ENCODE measurements around the gene CADPS2. TPM values are rescaled to one million over a fixed set of nuclear protein-coding genes. Genes with fewer than 3 reads are reported as not detected.
A peak's percentile ranks its signal among the peaks of the same experiment; 100 is the strongest.

Gene CADPS2
- total RNA-seq, 2 donors from 2014 or later, result 31.9 to 63.9 TPM

DNA sequence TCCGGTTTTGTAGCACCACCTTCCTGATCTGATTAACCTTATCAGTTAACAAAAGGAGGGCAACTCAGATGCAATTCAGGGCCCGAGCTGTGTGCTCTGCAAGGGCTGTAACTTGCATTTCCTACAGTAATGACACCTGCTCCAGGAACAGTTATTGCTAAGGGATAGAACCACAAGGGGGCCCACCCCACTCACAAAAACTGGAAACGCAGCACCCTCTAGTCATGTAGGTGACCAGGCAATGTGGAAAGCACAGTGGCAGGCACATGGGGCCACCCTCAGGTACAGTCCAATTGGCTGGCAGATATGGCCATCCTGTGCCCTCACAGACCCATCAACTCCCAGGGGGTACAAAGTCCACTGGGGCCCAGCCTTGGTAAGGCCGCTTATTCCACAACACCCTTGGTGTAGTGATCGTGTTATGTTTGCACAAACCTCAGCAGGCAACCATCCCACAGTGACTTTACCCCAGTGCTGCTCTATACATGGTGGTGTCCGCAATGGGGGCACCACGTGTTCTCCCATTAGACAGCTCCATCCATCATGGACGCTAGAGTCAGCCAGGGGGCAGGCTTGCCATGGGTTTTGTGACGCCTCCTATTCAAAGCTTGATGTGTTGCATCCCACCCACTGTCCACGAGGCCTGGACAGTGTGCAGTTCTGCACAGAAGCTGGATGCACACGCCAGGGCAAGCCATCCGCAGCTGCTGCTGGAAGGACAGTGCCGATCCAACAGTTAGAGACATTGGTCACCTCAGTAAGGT, 196.7 kb downstream of the CADPS2 start:
- Histone ChIP-seq H3K27ac (no peak overlapping the region), H3K4me1 (peaks cover 18% of the 10 kb centered on the region), H3K4me3 (no peak overlapping the region), H3K9me3 (no peaks in the 10 kb centered on the region), H3K27me3 (no peaks in the 10 kb centered on the region), H3K36me3 (replicated peaks in 1 of 2; ENCODE audit: insufficient read depth in 1 of 2, low read depth in 2 of 2) (no peaks in the 10 kb centered on the region)
- ATAC-seq (no peak), DNase-seq (no peak)
- WGBS, 2 donors, result 89 to 94% methylated on average over 11 to 13 of the region's 13 CpGs
- intact Hi-C loops (cut with DNase I), result no loop called here
- TF ChIP-seq POLR2A (IDR thresholded peaks at IDR 0.05), result no peak
- TF ChIP-seq, protein P1, sequence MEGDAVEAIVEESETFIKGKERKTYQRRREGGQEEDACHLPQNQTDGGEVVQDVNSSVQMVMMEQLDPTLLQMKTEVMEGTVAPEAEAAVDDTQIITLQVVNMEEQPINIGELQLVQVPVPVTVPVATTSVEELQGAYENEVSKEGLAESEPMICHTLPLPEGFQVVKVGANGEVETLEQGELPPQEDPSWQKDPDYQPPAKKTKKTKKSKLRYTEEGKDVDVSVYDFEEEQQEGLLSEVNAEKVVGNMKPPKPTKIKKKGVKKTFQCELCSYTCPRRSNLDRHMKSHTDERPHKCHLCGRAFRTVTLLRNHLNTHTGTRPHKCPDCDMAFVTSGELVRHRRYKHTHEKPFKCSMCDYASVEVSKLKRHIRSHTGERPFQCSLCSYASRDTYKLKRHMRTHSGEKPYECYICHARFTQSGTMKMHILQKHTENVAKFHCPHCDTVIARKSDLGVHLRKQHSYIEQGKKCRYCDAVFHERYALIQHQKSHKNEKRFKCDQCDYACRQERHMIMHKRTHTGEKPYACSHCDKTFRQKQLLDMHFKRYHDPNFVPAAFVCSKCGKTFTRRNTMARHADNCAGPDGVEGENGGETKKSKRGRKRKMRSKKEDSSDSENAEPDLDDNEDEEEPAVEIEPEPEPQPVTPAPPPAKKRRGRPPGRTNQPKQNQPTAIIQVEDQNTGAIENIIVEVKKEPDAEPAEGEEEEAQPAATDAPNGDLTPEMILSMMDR (IDR thresholded peaks at IDR 0.05), result no peak

DNA sequence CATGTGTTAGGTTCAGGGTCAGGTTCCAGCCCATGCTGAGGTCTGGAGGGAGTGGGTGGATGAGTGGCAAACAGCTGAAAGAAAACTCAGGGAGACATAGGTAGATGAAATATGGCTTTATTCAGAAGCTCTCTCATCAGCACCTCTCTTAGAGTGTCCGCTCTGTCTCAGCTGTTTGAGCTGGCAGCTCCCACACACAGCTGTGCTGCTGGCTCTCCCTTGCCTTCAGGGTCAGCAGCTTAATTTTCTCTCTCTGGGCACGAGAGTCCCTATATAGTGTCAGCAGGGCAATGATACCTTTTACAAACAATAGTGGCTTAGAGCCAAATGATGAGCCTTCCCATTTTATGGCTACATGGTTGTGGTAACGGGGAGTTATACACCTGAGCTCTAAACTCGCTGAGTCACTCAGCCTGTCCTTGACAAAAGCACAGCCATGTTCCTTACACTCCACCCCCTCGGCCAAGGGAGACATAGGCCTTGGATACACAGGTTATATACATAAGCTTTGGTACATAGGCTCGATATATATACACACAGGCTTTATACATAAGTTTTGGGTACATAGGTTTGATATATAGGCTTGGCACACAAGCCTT, 197.8 kb downstream of the CADPS2 start:
- H3K36me3 ChIP-seq (replicated peaks in 1 of 2; ENCODE audit: insufficient read depth in 1 of 2, low read depth in 2 of 2), result no peaks in the 10 kb centered on the region
- no peaks in the 10 kb centered on the region for H3K27me3 ChIP-seq
- TF ChIP-seq POLR2A (IDR thresholded peaks at IDR 0.05), result no peak
- TF ChIP-seq, protein P1 (IDR thresholded peaks at IDR 0.05), result no peak
- H3K4me3 ChIP-seq, result no peak overlapping the region
- ATAC-seq, result no peak
- H3K4me1 ChIP-seq, result peaks cover 18% of the 10 kb centered on the region
- no peaks in the 10 kb centered on the region for H3K9me3 ChIP-seq
- no peak overlapping the region for H3K27ac ChIP-seq
- DNase-seq, result no peak
- 68 to 73% methylated on average over 6 of the region's 6 CpGs for WGBS, 2 donors
- intact Hi-C loops (cut with DNase I), result no loop called here

DNA sequence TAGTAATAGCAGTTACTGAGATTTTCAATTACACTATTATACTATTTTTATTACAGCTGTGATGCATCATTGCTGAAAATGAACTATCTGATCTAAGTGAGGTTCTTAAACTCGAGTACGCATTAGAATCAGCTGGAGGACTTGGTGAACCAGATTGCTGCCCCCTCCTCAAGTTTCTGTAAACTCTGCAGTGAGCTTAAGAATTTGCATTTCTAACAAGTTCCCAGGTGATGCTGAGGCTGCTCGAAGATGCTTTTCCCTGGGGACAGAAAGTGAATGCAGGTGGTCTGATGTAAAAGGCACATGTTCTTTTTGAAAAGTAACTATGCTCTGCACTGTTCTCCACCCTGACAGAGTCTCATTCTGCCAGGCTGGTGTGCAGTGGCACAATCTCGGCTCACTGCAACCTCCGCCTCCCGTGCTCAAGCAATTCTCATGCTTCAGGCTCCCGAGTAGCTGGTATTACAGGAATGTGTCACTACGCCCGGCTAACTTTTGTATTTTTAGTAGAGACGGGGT, 199.8 kb downstream of the CADPS2 start:
- no peaks in the 10 kb centered on the region for H3K36me3 ChIP-seq (replicated peaks in 1 of 2; ENCODE audit: insufficient read depth in 1 of 2, low read depth in 2 of 2)
- no peak overlapping the region for H3K4me3 ChIP-seq
- H3K27me3 ChIP-seq, result no peaks in the 10 kb centered on the region
- peaks cover 13% of the 10 kb centered on the region for H3K4me1 ChIP-seq
- TF ChIP-seq, protein P1 (IDR thresholded peaks at IDR 0.05), result no peak
- no peak for TF ChIP-seq POLR2A (IDR thresholded peaks at IDR 0.05)
- DNase-seq (no peak), ATAC-seq (no peak)
- intact Hi-C loops (cut with DNase I), result no loop called here
- H3K27ac ChIP-seq, result no peak overlapping the region
- no peaks in the 10 kb centered on the region for H3K9me3 ChIP-seq
- 81 to 92% methylated on average over 10 of the region's 10 CpGs for WGBS, 2 donors

DNA sequence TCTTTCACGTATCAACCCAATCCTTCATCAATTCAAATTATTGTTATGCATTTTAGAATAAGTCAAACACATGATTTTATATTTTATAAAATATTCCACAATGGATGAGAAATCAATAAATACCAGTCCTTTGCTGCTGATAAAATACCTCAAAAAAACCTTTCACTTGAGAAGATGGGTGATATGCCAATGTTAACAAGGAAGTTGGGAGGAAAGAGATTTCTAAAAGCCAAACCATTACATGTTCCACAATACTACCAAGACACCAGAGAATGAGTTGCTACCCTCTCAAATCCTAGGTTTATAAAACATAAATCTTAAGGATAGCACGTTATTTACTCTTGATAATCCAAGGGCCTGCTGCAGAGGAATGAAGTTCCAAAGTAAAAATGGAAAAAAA, 201.8 kb downstream of the CADPS2 start:
- DNase-seq (no peak), ATAC-seq (no peak)
- no peak for TF ChIP-seq POLR2A (IDR thresholded peaks at IDR 0.05)
- TF ChIP-seq, protein P1 (IDR thresholded peaks at IDR 0.05), result no peak
- Histone ChIP-seq H3K9me3 (no peaks in the 10 kb centered on the region), H3K36me3 (replicated peaks in 1 of 2; ENCODE audit: insufficient read depth in 1 of 2, low read depth in 2 of 2) (no peaks in the 10 kb centered on the region), H3K4me3 (no peak overlapping the region), H3K27me3 (no peaks in the 10 kb centered on the region), H3K27ac (peak overlapping the region in 1 of 4 donors; percentile 35), H3K4me1 (peaks cover 18% of the 10 kb centered on the region)
- 35 to 40% methylated on average over 2 of the region's 2 CpGs for WGBS, 2 donors
- intact Hi-C loops (cut with DNase I), result no loop called here

All from body of pancreas (tissue), 4 donors.